Neutrophil (primary cell): ENCODE results near the gene SYTL3.
"Not testable (repeated sequence)": the region's sequence is repeated elsewhere in the genome, so short reads cannot be mapped to it uniquely, and the experiment has no call there.

Experiments used
- H3K27ac ChIP-seq: fragments of 200-600 bp; sonication (generic); 2 replicates; pipeline ENCODE4 v1.5.1; 2016; ENCODE audit warnings: mild to moderate bottlenecking, moderate library complexity
- H3K27me3 ChIP-seq: fragments of 200-600 bp; sonication (generic); 2 replicates; pipeline ENCODE4 v1.6.0; 2016; ENCODE audit warnings: mild to moderate bottlenecking
- H3K36me3 ChIP-seq: fragments of 200-600 bp; sonication (generic); 2 replicates; pipeline ENCODE4 v1.5.1; 2017
- H3K4me1 ChIP-seq, 2 experiments: fragments of 200-600 bp in 1 of 2; sonication (generic) in 1 of 2; 1 replicate in 1 of 2; 2 replicates in 1 of 2; pipeline versions ENCODE4 v1.5.1 to v1.6.1; 2013 to 2016; ENCODE audit warnings: low read depth in 1 of 2, low read length in 1 of 2, mild to moderate bottlenecking in 1 of 2, moderate library complexity in 1 of 2; ENCODE audit not compliant: control insufficient read depth in 1 of 2, insufficient read depth in 1 of 2
- H3K4me3 ChIP-seq, 2 experiments: fragments of 200-600 bp in 1 of 2; sonication (generic) in 1 of 2; 1 replicate in 1 of 2; 2 replicates in 1 of 2; pipeline ENCODE4 v1.5.1; 2013 to 2016; ENCODE audit warnings: low read depth in 1 of 2, low read length in 1 of 2, mild to moderate bottlenecking in 1 of 2, moderate library complexity in 1 of 2
- H3K9me3 ChIP-seq: fragments of 200-600 bp; sonication (generic); 2 replicates; pipeline ENCODE4 v1.5.1; 2016
- TF ChIP-seq, protein P1 (sequence below): fragments of 200-600 bp; sonication (generic); IDR thresholded peaks from 2 replicates; pipeline ENCODE4 v1.5.1; 2016; ENCODE audit warnings: antibody characterized with exemption

Gene SYTL3

DNA sequence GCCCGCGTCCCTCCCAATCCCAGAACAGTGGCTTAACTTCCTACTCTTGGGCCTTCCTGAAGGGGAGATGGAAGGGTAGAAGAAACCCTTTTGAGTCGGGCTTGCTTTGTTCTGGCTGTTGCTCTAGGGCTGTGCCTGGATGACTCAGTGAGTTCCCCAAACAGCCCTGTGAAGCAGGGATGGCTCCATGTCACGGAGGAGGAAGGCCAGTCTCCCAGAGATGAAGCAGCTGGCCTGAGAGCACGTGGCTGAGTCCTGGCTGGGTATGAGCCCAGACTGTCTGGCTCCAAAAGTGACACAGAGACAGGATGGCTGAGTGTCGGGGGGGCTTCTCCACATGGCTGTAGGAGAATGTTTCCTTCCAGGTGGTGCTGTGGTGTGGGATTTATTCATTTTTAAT lies 4.6 kb downstream of the SYTL3 start:
- Histone ChIP-seq H3K9me3 (no peaks in the 10 kb centered on the region), H3K36me3 (no peaks in the 10 kb centered on the region), H3K27me3 (no peaks in the 10 kb centered on the region), H3K4me3 (peak overlapping the region; percentile 55 to 56), H3K4me1 (peaks cover 79 to 84% of the 10 kb centered on the region in 2 experiments), H3K27ac (peak overlapping the region; percentile 95)
- TF ChIP-seq, protein P1, sequence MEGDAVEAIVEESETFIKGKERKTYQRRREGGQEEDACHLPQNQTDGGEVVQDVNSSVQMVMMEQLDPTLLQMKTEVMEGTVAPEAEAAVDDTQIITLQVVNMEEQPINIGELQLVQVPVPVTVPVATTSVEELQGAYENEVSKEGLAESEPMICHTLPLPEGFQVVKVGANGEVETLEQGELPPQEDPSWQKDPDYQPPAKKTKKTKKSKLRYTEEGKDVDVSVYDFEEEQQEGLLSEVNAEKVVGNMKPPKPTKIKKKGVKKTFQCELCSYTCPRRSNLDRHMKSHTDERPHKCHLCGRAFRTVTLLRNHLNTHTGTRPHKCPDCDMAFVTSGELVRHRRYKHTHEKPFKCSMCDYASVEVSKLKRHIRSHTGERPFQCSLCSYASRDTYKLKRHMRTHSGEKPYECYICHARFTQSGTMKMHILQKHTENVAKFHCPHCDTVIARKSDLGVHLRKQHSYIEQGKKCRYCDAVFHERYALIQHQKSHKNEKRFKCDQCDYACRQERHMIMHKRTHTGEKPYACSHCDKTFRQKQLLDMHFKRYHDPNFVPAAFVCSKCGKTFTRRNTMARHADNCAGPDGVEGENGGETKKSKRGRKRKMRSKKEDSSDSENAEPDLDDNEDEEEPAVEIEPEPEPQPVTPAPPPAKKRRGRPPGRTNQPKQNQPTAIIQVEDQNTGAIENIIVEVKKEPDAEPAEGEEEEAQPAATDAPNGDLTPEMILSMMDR, result no peak

DNA sequence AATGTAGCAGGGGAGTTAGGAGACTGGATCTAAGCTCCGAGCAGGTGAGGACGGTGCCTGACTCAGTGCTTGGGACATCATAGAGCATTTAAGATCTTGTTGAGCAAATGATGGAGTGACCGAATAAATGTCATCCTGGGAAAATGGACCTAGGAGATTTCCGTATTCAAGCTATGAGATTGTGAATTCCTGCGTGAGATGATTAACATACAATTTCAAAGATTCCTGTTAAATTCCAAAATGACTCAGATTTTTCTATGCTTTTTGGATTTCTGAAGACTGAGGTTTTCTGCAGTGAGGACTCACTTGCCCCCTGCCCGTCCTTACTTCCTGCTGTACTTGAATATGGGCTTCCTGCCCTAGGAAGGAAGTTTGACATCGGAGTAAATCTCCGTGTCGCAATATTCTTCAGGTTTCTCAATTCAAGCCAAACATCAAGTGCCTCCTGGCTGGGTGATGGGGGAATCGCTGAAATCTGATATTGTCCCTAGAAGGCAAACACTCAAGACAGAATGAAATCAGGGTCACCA lies 5.2 kb downstream of the SYTL3 start:
- Histone ChIP-seq H3K36me3 (no peaks in the 10 kb centered on the region), H3K27me3 (no peaks in the 10 kb centered on the region), H3K9me3 (no peaks in the 10 kb centered on the region), H3K4me3 (peak overlapping the region; percentile 55 to 56), H3K27ac (peak overlapping the region; percentile 95), H3K4me1 (peaks cover 79 to 84% of the 10 kb centered on the region in 2 experiments)
- TF ChIP-seq, protein P1, result peak; percentile 24

DNA sequence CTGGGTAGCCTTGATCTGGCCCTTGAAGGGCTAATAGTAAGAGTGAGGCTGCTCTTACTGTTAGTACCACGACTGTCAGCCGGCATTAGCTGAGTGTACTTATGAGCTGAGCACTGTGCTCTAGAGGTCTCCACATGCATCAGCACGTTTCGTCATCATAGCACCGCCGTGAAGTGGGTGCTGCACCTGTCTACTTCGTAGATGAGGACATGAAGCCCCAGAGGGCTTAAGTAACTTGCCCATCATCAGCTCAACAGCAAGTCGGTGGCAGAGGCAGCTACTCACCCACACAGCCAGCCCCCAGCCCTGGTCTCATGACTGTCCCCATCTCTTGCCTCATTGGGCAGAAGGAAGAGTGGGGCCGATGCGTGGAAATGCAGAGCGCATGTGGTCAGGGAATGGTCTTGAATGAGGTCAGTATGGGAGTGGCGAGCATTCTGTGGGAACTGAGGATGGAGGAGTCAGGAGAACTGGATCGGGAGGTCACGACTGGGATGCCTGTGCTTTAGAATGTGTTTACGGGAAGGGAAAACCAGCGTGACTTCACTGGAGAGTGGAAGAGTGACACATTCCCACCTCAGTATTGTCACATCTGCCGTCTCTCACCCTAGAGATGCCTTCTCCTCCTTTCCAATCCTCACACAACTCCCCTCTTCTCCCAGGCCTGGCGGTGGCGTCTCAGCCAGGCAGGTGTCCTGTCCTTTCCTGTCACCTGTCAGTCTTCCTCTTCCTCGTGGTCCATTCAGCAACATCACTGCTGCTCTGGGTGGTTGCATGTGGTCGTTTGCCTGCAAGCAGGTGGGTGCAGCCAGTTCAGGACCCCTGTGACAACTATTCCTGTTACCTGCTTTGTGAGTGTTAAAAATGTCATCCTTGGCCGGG lies 6.0 kb downstream of the SYTL3 start:
- H3K4me3 ChIP-seq, result peak overlapping the region; percentile 55 to 56
- H3K9me3 ChIP-seq, result no peaks in the 10 kb centered on the region
- no peaks in the 10 kb centered on the region for H3K36me3 ChIP-seq
- TF ChIP-seq, protein P1, result no peak
- peaks cover 79 to 84% of the 10 kb centered on the region in 2 experiments for H3K4me1 ChIP-seq
- peak overlapping the region; percentile 95 for H3K27ac ChIP-seq
- H3K27me3 ChIP-seq, result no peaks in the 10 kb centered on the region

DNA sequence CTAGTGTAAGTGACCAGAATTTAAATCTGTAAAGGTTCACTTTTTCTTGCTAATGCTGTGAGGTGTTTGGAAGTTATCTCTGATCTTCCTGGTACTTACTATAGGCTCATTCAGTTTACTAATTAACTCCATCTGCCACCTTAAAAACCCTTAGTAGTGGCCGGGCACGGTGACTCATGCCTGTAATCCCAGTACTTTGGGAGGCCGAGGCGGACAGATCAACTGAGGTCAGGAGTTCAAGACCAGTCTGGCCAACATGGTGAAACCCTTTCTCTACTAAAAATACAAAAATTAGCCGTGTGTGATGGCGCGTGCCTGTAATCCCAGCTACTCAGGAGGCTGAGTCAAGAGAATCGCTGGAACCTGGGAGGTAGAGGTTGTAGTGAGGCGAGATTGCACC lies 7.1 kb downstream of the SYTL3 start:
- peaks cover 79 to 85% of the 10 kb centered on the region in 2 experiments for H3K4me1 ChIP-seq

DNA sequence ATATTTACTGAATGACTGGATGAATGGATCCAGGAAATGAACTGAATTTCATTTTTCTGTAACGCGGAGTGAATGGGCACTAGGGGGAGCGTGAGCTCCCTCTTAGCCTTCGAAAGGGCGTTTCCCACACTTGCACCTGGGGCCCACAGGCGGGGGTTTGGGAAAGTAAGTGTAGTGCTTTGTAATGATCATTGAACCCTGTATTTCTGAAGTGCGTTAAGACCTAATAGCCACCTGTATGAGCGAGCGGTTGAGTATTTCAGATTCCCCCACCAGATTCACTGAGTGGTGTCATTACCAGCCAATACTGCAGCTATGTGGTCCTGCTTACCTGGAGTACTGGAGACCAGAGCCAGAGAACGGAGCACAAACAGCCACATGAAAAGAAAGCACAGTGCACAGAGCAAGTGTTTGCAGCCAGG lies 10.5 kb downstream of the SYTL3 start:
- Histone ChIP-seq H3K4me1 (peaks cover 79 to 81% of the 10 kb centered on the region in 2 experiments), H3K4me3 (peak overlapping the region in 1 of 2 experiments; percentile 1), H3K9me3 (no peaks in the 10 kb centered on the region), H3K36me3 (peaks cover 25% of the 10 kb centered on the region), H3K27ac (peak overlapping the region; percentile 48), H3K27me3 (no peaks in the 10 kb centered on the region)
- TF ChIP-seq, protein P1, result no peak

More for the DNA sequence above, 7.1 kb downstream of the SYTL3 start:
- peak overlapping the region; percentile 95 for H3K27ac ChIP-seq
- not testable (repeated sequence) for H3K4me3 ChIP-seq, H3K27me3 ChIP-seq, H3K9me3 ChIP-seq, H3K36me3 ChIP-seq

DNA sequence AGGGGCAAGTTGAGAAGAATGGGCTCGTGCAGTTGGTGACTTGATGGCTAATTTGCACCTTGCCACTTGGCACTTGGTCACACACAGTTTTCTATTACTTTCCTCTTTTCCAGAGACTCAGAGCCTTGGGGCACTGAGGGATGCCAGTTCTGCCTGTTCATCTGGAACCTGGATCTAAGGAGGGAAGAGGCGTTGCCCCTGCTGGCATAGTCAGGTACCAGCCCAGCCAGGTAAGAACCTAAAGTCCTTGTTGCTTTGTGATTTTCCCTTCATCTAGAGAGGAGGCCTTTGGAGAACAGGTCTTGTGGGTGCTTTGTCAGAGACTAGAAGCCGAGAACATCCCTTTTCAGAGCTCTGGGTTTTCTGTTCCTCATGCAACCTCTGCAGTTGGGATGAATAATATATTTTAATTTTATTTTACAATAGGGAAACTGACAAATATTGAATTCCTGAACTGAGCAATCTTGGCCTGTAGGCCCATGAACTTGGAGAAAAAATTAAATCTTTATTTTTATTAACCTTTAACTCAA lies 11.4 kb downstream of the SYTL3 start:
- peaks cover 79 to 81% of the 10 kb centered on the region in 2 experiments for H3K4me1 ChIP-seq
- H3K36me3 ChIP-seq, result peaks cover 33% of the 10 kb centered on the region
- H3K27ac ChIP-seq, result peak overlapping the region; percentile 39
- no peaks in the 10 kb centered on the region for H3K27me3 ChIP-seq
- peak overlapping the region in 1 of 2 experiments; percentile 1 for H3K4me3 ChIP-seq
- TF ChIP-seq, protein P1, result no peak
- no peaks in the 10 kb centered on the region for H3K9me3 ChIP-seq
